Progenitor cell of endocrine pancreas (in vitro differentiated cells): ENCODE results near the gene KLHDC3. TPM values are rescaled to one million over a fixed set of nuclear protein-coding genes. Genes with fewer than 3 reads are reported as not detected.
A peak's percentile ranks its signal among the peaks of the same experiment; 100 is the strongest.
"Not testable (repeated sequence)": the region's sequence is repeated elsewhere in the genome, so short reads cannot be mapped to it uniquely, and the experiment has no call there.

Experiments used
- DNase-seq: peaks from one replicate; pipeline ENCODE4 v3.0.0; 2021; ENCODE audit warnings: low spot score; ENCODE audit not compliant: unreplicated experiment
- H3K27ac Mint-ChIP-seq: 2 replicates; pipeline ENCODE4 v1.8.0; 2021; ENCODE audit warnings: mild to moderate bottlenecking, moderate library complexity, mixed read lengths
- H3K27me3 Mint-ChIP-seq: 2 replicates; pipeline ENCODE4 v1.8.0; 2021; ENCODE audit warnings: mixed read lengths
- H3K36me3 Mint-ChIP-seq: 2 replicates; pipeline ENCODE4 v1.8.0; 2022; ENCODE audit warnings: mixed read lengths; ENCODE audit not compliant: insufficient read depth
- H3K4me1 Mint-ChIP-seq: 2 replicates; pipeline ENCODE4 v1.8.0; 2021; ENCODE audit warnings: low read depth, mixed read lengths
- H3K4me3 Mint-ChIP-seq: 2 replicates; pipeline ENCODE4 v1.8.0; 2021; ENCODE audit warnings: low read depth, mild to moderate bottlenecking, moderate library complexity, mixed read lengths
- H3K9me3 Mint-ChIP-seq: 2 replicates; pipeline ENCODE4 v1.8.0; 2021; ENCODE audit warnings: low read depth, mixed read lengths
- CTCF ChIP-seq: fragments of 200-600 bp; sonication (generic); IDR thresholded peaks from one replicate; pipeline ENCODE4 v1.5.0; 2021; ENCODE audit warnings: antibody characterized with exemption, mild to moderate bottlenecking; ENCODE audit not compliant: unreplicated experiment
- total RNA-seq: library from RNA; stranded (reverse); gene quantifications from 2 replicates; pipeline ENCODE4 v1.2.1, GENCODE V29; 2021

The KLHDC3 gene
- total RNA-seq, 1 donor from 2014 or later = 91.1 TPM

DNA sequence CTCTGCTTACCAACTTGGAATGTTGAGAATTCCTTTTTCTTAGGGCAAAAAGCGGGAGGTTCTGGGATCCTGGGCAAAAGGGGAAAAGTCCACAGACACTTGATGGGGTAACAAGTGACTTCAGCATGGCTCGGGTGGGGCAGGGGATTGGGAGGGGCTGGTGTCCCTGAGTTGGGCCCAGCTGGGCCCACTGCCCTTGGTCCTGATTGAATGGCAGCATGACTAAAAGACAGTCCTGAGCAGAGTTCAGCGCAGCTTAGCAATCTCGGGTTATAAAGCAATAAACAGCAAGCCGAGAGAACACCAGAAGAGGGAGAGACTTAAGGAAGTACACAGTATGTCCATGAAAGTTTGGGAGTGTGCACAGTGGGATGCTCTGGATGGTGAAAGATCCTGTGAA, 24.1 kb upstream of the KLHDC3 start:
- Mint-ChIP-seq H3K4me3 (no peak overlapping the region), H3K4me1 (peaks cover 19% of the 10 kb centered on the region), H3K9me3 (no peaks in the 10 kb centered on the region), H3K27ac (no peak overlapping the region), H3K36me3 (peaks cover 2% of the 10 kb centered on the region), H3K27me3 (no peaks in the 10 kb centered on the region)
- no peak for DNase-seq
- no peak for TF ChIP-seq CTCF

DNA sequence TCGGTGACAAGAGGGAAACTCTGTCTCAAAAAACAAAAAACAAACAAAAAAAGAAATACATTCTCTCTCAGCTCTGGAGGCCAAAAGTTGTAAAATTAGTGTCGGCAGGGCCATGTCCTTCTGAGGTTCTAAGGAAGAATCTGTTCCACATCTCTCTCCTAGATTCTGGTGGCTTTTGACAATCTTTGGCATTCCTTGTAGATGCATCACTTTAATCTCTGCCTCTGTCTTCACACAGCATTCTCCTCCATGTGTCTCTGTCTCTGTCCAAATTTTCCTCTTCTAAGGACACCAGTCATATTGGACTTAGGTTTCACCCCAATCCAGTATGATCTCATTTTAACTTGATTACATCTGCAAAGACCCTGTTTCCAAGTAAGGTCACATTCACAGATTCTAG, 20.6 kb upstream of the KLHDC3 start:
- Mint-ChIP-seq H3K36me3 (peaks cover 4% of the 10 kb centered on the region), H3K9me3 (no peaks in the 10 kb centered on the region), H3K27me3 (no peaks in the 10 kb centered on the region), H3K4me3 (no peak overlapping the region), H3K4me1 (peaks cover 2% of the 10 kb centered on the region), H3K27ac (no peak overlapping the region)
- TF ChIP-seq CTCF = no peak
- DNase-seq = no peak

DNA sequence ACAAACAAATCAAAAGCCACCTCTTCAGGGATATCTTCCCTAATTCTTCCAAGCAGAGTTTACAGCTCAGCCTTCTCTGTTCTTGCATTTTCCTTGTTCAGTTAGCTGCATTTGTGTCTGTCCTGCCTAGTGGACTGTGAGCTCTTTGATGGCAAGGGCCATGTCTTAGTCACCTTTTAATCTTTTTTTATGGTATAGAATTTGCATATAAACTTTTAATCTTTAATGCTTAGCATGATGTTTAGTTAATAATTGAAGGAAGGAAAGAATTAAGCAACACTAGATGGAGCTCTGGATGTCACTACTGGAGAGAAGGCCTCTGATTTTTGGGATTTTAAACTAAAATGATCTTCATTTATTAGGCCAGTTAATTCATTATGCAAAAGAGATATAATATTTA, 17.5 kb upstream of the KLHDC3 start:
- DNase-seq = no peak
- peak overlapping the region; percentile 71 for H3K27ac Mint-ChIP-seq
- no peak overlapping the region for H3K4me3 Mint-ChIP-seq
- peaks cover 3% of the 10 kb centered on the region for H3K36me3 Mint-ChIP-seq
- no peaks in the 10 kb centered on the region for H3K27me3 Mint-ChIP-seq
- H3K9me3 Mint-ChIP-seq = no peaks in the 10 kb centered on the region
- H3K4me1 Mint-ChIP-seq = peaks cover 2% of the 10 kb centered on the region
- no peak for TF ChIP-seq CTCF

GRCh38 chr6:42998205-42998604, 15.8 kb upstream of the KLHDC3 start:
- not testable (repeated sequence) for H3K27ac Mint-ChIP-seq, H3K9me3 Mint-ChIP-seq, H3K4me3 Mint-ChIP-seq, H3K4me1 Mint-ChIP-seq, H3K36me3 Mint-ChIP-seq, DNase-seq, H3K27me3 Mint-ChIP-seq

GRCh38 chr6:43001843-43002242, 12.2 kb upstream of the KLHDC3 start:
- DNase-seq = no peak
- Mint-ChIP-seq H3K9me3 (no peaks in the 10 kb centered on the region), H3K4me3 (no peak overlapping the region), H3K36me3 (peaks cover 4% of the 10 kb centered on the region), H3K4me1 (no peaks in the 10 kb centered on the region), H3K27me3 (no peaks in the 10 kb centered on the region), H3K27ac (no peak overlapping the region)
- no peak for TF ChIP-seq CTCF

- Mint-ChIP-seq H3K4me3 (no peak overlapping the region), H3K4me1 (no peaks in the 10 kb centered on the region), H3K27ac (no peak overlapping the region), H3K9me3 (no peaks in the 10 kb centered on the region), H3K27me3 (no peaks in the 10 kb centered on the region), H3K36me3 (peaks cover 9% of the 10 kb centered on the region)
- TF ChIP-seq CTCF = no peak
- no peak for DNase-seq
These were observed 8.2 kb upstream of the KLHDC3 start for GRCh38 chr6:43005844-43006243.
